Keratinocyte (primary cell): Measurements from ENCODE around the gene CXCL8. TPM values are rescaled to one million over a fixed set of nuclear protein-coding genes. Genes with fewer than 3 reads are reported as not detected.

Source experiments
- DNase-seq: peaks from one replicate; pipeline ENCODE4 v3.0.0-alpha.2; 2011; ENCODE audit warnings: low read depth, missing footprints, low spot score
- FAIRE-seq: peaks from 2 replicates; lab custom pipeline; 2011; peaks lifted over from hg19 to GRCh38; lab: Jason Lieb, UNC
- H2AFZ ChIP-seq: 2 replicates; pipeline ENCODE4 v1.6.0; 2012; ENCODE audit warnings: low read length, control low read depth, inconsistent platforms; ENCODE audit not compliant: control insufficient read depth
- H3K27ac ChIP-seq: 2 replicates; pipeline ENCODE4 v1.5.1; 2011; ENCODE audit warnings: low read length; ENCODE audit not compliant: control insufficient read depth, insufficient read depth
- H3K27me3 ChIP-seq: 3 replicates; pipeline ENCODE4 v1.6.0; 2011; ENCODE audit warnings: low read length; ENCODE audit not compliant: control insufficient read depth, insufficient read depth; ENCODE audit errors: extremely low read depth
- H3K36me3 ChIP-seq, 2 experiments: 2 replicates in 1 of 2; 3 replicates in 1 of 2; pipeline ENCODE4 v1.5.1; 2011; ENCODE audit warnings: low read length in 2 of 2, mild to moderate bottlenecking in 1 of 2; ENCODE audit not compliant: control insufficient read depth in 2 of 2, insufficient read depth in 2 of 2; ENCODE audit errors: extremely low read depth in 1 of 2
- H3K4me1 ChIP-seq: 3 replicates; pipeline ENCODE4 v1.5.1; 2011; ENCODE audit warnings: low read length; ENCODE audit not compliant: control insufficient read depth, insufficient read depth; ENCODE audit errors: extremely low read depth
- H3K4me2 ChIP-seq: 3 replicates; pipeline ENCODE4 v1.6.0; 2011; ENCODE audit warnings: low read depth, low read length; ENCODE audit not compliant: control insufficient read depth, insufficient read depth; ENCODE audit errors: extremely low read depth
- H3K4me3 ChIP-seq, 3 experiments: fragments of 200-600 bp in 1 of 3; sonication (generic) in 1 of 3; 2 replicates in 2 of 3; 3 replicates in 1 of 3; pipeline ENCODE4 v1.5.1; 2011 to 2016; ENCODE audit warnings: low read length in 3 of 3, mild to moderate bottlenecking in 3 of 3, control low read depth in 2 of 3, inconsistent platforms in 1 of 3, low read depth in 1 of 3, mixed read lengths in 1 of 3, mixed run types in 1 of 3, moderate library complexity in 1 of 3; ENCODE audit not compliant: control insufficient read depth in 2 of 3, insufficient read depth in 2 of 3; ENCODE audit errors: extremely low read depth in 1 of 3
- H3K79me2 ChIP-seq: 2 replicates; pipeline ENCODE4 v1.6.0; 2012; ENCODE audit warnings: low read length; ENCODE audit not compliant: control insufficient read depth, insufficient read depth
- H3K9ac ChIP-seq: 3 replicates; pipeline ENCODE4 v1.6.0; 2011; ENCODE audit warnings: low read length; ENCODE audit not compliant: control insufficient read depth, insufficient read depth; ENCODE audit errors: extremely low read depth
- H3K9me1 ChIP-seq: 3 replicates; pipeline ENCODE4 v1.6.0; 2011; ENCODE audit warnings: low read length; ENCODE audit not compliant: control insufficient read depth, insufficient read depth; ENCODE audit errors: extremely low read depth
- H3K9me3 ChIP-seq: 2 replicates; pipeline ENCODE4 v1.5.1; 2012; ENCODE audit warnings: low read depth, low read length; ENCODE audit not compliant: control insufficient read depth
- H4K20me1 ChIP-seq: 3 replicates; pipeline ENCODE4 v1.6.0; 2011; ENCODE audit warnings: low read length; ENCODE audit not compliant: control insufficient read depth, insufficient read depth; ENCODE audit errors: extremely low read depth
- CTCF ChIP-seq, 3 experiments: IDR thresholded peaks in 1 of 3; conservative IDR thresholded peaks in 1 of 3; optimal IDR thresholded peaks in 1 of 3; 2 replicates in 2 of 3; 3 replicates in 1 of 3; pipeline versions ENCODE3 to v1.5.1; 2011; ENCODE audit warnings: low read length in 3 of 3, mild to moderate bottlenecking in 3 of 3, moderate library complexity in 2 of 3, control low read depth in 1 of 3, inconsistent platforms in 1 of 3; ENCODE audit not compliant: insufficient read depth in 2 of 3; ENCODE audit errors: extremely low read depth in 1 of 3
- EZH2 ChIP-seq: IDR thresholded peaks from one replicate; pipeline ENCODE4 v1.6.1; 2012; ENCODE audit warnings: inconsistent platforms, mild to moderate bottlenecking, low read length, moderate library complexity
- dilution Hi-C: fragments of 300-500 bp; cut with MboI; formaldehyde crosslinking; loops from one replicate; pipeline ENCODE4 v1.7.0; 2020; ENCODE audit warnings: low sequenced_read_pairs; ENCODE audit not compliant: extremely low pct_ligation_motif_present
- polyA plus RNA-seq, 5 experiments: library from polyadenylated mRNA; depleted of rRNA in 3 of 5; stranded (reverse) in 3 of 5; stranded (forward) in 1 of 5; unstranded in 1 of 5; fragments of >200 nt; gene quantifications; 1 replicate in 1 of 5; 2 replicates in 3 of 5; 3 replicates in 1 of 5; pipeline versions ENCODE4 v1.2.1 to v1.2.3, GENCODE V29; 2011 to 2012; ENCODE audit warnings: missing spikeins in 2 of 5, low read depth in 1 of 5, low replicate concordance in 1 of 5

CXCL8 gene
- polyA plus RNA-seq, 1 donor (not counting 4 experiments of a cell fraction or from before 2014, with no cell fraction given) = 65.4 TPM

GRCh38 chr4:73718375-73719373, 21.7 kb upstream of the CXCL8 start:
- H4K20me1 ChIP-seq = no peaks in the 10 kb centered on the region
- H3K79me2 ChIP-seq = no peaks in the 10 kb centered on the region
- no peak overlapping the region for H3K27ac ChIP-seq
- no peaks in the 10 kb centered on the region for H3K36me3 ChIP-seq
- peaks cover 14% of the 10 kb centered on the region for H3K4me1 ChIP-seq
- DNase-seq (no peak), FAIRE-seq (no peak)
- TF ChIP-seq EZH2 (no peak), CTCF (optimal IDR thresholded peaks at IDR 0.05 in 1 of 3, IDR thresholded peaks at IDR 0.05 in 1 of 3, conservative IDR thresholded peaks at IDR 0.05 in 1 of 3; ENCODE audit: extremely low read depth in 1 of 3, insufficient read depth in 2 of 3, low read length in 3 of 3) (no peak)
- no peaks in the 10 kb centered on the region for H3K9me3 ChIP-seq
- H3K9me1 ChIP-seq = no peaks in the 10 kb centered on the region
- H2AFZ ChIP-seq = no peak overlapping the region
- no peak overlapping the region for H3K9ac ChIP-seq
- H3K4me3 ChIP-seq = no peak overlapping the region
- dilution Hi-C loops = no loop called here
- H3K4me2 ChIP-seq = no peak overlapping the region
- H3K27me3 ChIP-seq = no peaks in the 10 kb centered on the region

GRCh38 chr4:73721435-73721834, 18.9 kb upstream of the CXCL8 start:
- no peak for TF ChIP-seq EZH2
- no peak for TF ChIP-seq CTCF (optimal IDR thresholded peaks at IDR 0.05 in 1 of 3, IDR thresholded peaks at IDR 0.05 in 1 of 3, conservative IDR thresholded peaks at IDR 0.05 in 1 of 3; ENCODE audit: extremely low read depth in 1 of 3, insufficient read depth in 2 of 3, low read length in 3 of 3)
- Histone ChIP-seq H3K4me1 (peaks cover 19% of the 10 kb centered on the region), H3K79me2 (no peaks in the 10 kb centered on the region), H3K27me3 (no peaks in the 10 kb centered on the region), H3K9ac (no peak overlapping the region), H3K4me2 (no peak overlapping the region), H3K9me3 (no peaks in the 10 kb centered on the region), H3K4me3 (no peak overlapping the region), H4K20me1 (no peaks in the 10 kb centered on the region), H3K36me3 (no peaks in the 10 kb centered on the region), H3K9me1 (no peaks in the 10 kb centered on the region), H2AFZ (no peak overlapping the region), H3K27ac (no peak overlapping the region)
- no peak for FAIRE-seq
- no peak for DNase-seq
- dilution Hi-C loops = no loop called here
